ENCODE results near the gene PAM. TPM values are rescaled to one million over a fixed set of nuclear protein-coding genes. Genes with fewer than 3 reads are reported as not detected.
A peak's percentile ranks its signal among the peaks of the same experiment; 100 is the strongest.

Gene PAM
- total RNA-seq, 3 donors from 2014 or later, result 159 to 227 (median 193) TPM

DNA sequence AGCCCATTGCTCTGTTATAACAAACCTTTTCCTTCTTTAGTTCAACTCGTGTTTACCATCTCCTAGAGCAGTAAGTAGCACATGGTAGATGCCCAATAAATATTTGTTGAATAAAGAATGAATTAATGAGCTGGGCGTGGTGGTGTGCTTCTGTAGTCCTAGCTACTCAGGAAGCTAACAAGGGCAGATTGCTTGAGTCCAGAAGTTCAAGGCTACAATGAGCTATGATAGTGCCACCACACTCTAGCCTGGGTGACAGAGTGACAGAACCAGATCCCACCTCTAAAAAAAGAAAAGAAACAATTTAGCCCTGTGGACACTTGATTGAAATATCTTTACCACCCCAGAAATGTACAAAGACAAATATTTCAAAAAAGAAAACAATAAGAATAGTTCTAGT, 14.6 kb upstream of the PAM start:
- Histone ChIP-seq H3K4me3 (no peak overlapping the region), H3K4me1 (no peaks in the 10 kb centered on the region), H3K27me3 (no peaks in the 10 kb centered on the region), H3K36me3 (no peaks in the 10 kb centered on the region), H3K27ac (no peak overlapping the region), H3K9me3 (no peaks in the 10 kb centered on the region)
- intact Hi-C loops (cut with DNase I; ENCODE audit: low total_unique reads), result no loop called here
- TF ChIP-seq, protein P1, sequence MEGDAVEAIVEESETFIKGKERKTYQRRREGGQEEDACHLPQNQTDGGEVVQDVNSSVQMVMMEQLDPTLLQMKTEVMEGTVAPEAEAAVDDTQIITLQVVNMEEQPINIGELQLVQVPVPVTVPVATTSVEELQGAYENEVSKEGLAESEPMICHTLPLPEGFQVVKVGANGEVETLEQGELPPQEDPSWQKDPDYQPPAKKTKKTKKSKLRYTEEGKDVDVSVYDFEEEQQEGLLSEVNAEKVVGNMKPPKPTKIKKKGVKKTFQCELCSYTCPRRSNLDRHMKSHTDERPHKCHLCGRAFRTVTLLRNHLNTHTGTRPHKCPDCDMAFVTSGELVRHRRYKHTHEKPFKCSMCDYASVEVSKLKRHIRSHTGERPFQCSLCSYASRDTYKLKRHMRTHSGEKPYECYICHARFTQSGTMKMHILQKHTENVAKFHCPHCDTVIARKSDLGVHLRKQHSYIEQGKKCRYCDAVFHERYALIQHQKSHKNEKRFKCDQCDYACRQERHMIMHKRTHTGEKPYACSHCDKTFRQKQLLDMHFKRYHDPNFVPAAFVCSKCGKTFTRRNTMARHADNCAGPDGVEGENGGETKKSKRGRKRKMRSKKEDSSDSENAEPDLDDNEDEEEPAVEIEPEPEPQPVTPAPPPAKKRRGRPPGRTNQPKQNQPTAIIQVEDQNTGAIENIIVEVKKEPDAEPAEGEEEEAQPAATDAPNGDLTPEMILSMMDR (IDR thresholded peaks at IDR 0.05), result no peak
- TF ChIP-seq POLR2AphosphoS5 (IDR thresholded peaks at IDR 0.05), result no peak
- TF ChIP-seq POLR2A (IDR thresholded peaks at IDR 0.05), result no peak
- DNase-seq (ENCODE audit: low spot score in 2 of 2), result no peak

DNA sequence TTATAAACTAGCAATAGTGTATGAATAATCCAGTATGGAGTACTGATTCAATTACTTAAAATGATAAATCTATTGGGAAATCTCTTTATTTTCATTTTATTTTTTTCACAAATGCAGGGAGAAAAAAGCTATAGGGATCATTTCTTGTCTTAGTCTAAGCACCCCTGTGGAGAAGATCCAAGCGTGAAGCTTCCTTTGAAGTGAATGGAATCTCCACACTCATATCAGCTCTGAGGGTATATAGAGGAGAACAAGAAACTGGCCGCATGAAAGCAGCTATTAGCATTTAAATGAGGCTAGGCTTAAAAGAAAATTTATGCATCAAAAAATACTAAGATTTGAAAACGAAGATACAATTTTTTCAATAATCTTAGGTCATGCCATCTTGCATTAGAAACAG, 12.9 kb upstream of the PAM start:
- H3K4me3 ChIP-seq, result no peak overlapping the region
- no peaks in the 10 kb centered on the region for H3K36me3 ChIP-seq
- no peak for TF ChIP-seq POLR2AphosphoS5 (IDR thresholded peaks at IDR 0.05)
- TF ChIP-seq POLR2A (IDR thresholded peaks at IDR 0.05), result no peak
- TF ChIP-seq, protein P1 (IDR thresholded peaks at IDR 0.05), result no peak
- H3K4me1 ChIP-seq, result no peaks in the 10 kb centered on the region
- intact Hi-C loops (cut with DNase I; ENCODE audit: low total_unique reads), result no loop called here
- no peaks in the 10 kb centered on the region for H3K27me3 ChIP-seq
- no peak for DNase-seq (ENCODE audit: low spot score in 2 of 2)
- H3K27ac ChIP-seq, result no peak overlapping the region
- no peaks in the 10 kb centered on the region for H3K9me3 ChIP-seq

DNA sequence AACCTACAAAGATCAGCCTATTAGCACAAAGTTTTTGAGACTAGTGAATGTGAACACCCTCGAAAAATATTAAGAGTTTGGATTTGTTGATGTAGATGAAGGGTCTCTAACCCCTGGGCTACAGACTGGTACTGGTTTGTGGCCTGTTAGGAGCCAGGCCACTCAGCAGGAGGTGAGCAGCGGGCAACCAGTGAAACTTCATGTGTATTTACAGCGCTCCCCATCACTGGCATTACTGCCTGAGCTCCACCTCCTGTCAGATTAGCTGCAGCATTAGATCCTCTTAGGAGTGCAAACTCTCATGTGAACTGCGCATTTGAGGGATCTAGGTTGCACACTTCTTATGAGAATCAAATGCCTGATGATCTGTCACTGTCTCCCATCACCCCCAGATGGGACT, 11.2 kb upstream of the PAM start:
- no peak for TF ChIP-seq POLR2AphosphoS5 (IDR thresholded peaks at IDR 0.05)
- TF ChIP-seq, protein P1 (IDR thresholded peaks at IDR 0.05), result no peak
- no peak for TF ChIP-seq POLR2A (IDR thresholded peaks at IDR 0.05)
- Histone ChIP-seq H3K9me3 (no peaks in the 10 kb centered on the region), H3K36me3 (no peaks in the 10 kb centered on the region), H3K4me3 (no peak overlapping the region), H3K4me1 (no peaks in the 10 kb centered on the region), H3K27ac (no peak overlapping the region), H3K27me3 (no peaks in the 10 kb centered on the region)
- no peak for DNase-seq (ENCODE audit: low spot score in 2 of 2)
- intact Hi-C loops (cut with DNase I; ENCODE audit: low total_unique reads), result no loop called here

GRCh38 chr5:102747386-102748166, 7.5 kb upstream of the PAM start:
- H3K27me3 ChIP-seq, result no peaks in the 10 kb centered on the region
- no peaks in the 10 kb centered on the region for H3K36me3 ChIP-seq
- no peaks in the 10 kb centered on the region for H3K4me1 ChIP-seq
- no peaks in the 10 kb centered on the region for H3K9me3 ChIP-seq
- no peak overlapping the region for H3K4me3 ChIP-seq
- TF ChIP-seq POLR2AphosphoS5 (IDR thresholded peaks at IDR 0.05) (no peak), POLR2A (IDR thresholded peaks at IDR 0.05) (no peak)
- TF ChIP-seq, protein P1 (IDR thresholded peaks at IDR 0.05), result no peak
- H3K27ac ChIP-seq, result no peak overlapping the region
- intact Hi-C loops (cut with DNase I; ENCODE audit: low total_unique reads), result no loop called here
- no peak for DNase-seq (ENCODE audit: low spot score in 2 of 2)

DNA sequence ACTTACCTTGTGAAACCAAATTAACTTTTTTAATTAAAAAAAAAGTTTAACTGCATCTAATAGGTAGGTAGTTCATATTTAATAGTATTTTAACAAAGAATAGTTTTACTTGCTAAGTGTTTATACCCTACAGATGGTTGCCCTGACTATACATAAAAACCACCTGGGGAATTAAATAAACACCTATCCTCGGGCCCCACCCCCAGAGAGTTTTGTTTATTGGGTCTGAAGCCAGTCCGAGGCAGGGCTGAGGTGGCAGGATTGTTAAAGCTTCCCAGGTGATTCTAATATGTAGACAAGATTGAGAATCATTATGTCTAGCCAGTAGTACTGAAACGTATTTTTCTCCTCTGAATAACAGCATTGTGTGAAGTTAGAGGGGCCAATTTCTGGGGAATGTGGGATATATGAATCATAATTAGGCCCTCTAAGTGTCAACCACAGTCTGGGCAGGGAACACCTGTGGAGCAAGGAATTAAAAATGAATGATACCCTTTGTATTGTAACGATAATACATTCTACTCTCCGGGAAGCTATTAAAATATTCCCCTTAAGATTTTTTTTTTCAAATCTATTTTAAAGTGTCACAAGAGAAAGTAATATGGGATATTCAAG, 5.6 kb upstream of the PAM start:
- H3K9me3 ChIP-seq, result no peaks in the 10 kb centered on the region
- no peaks in the 10 kb centered on the region for H3K4me1 ChIP-seq
- DNase-seq (ENCODE audit: low spot score in 2 of 2), result no peak
- intact Hi-C loops (cut with DNase I; ENCODE audit: low total_unique reads), result no loop called here
- TF ChIP-seq, protein P1 (IDR thresholded peaks at IDR 0.05), result no peak
- TF ChIP-seq POLR2A (IDR thresholded peaks at IDR 0.05), result no peak
- TF ChIP-seq POLR2AphosphoS5 (IDR thresholded peaks at IDR 0.05), result no peak
- no peaks in the 10 kb centered on the region for H3K36me3 ChIP-seq
- no peaks in the 10 kb centered on the region for H3K27me3 ChIP-seq
- no peak overlapping the region for H3K4me3 ChIP-seq
- peak overlapping the region; percentile 73 to 74 for H3K27ac ChIP-seq

Data from breast epithelium (tissue), 4 donors.